ENCODE measurements around the gene RIPOR3. TPM values are rescaled to one million over a fixed set of nuclear protein-coding genes. Genes with fewer than 3 reads are reported as not detected.

RIPOR3 gene
- total RNA-seq, 4 donors from 2014 or later: 8.2 to 51.2 (median 20.5) TPM

DNA sequence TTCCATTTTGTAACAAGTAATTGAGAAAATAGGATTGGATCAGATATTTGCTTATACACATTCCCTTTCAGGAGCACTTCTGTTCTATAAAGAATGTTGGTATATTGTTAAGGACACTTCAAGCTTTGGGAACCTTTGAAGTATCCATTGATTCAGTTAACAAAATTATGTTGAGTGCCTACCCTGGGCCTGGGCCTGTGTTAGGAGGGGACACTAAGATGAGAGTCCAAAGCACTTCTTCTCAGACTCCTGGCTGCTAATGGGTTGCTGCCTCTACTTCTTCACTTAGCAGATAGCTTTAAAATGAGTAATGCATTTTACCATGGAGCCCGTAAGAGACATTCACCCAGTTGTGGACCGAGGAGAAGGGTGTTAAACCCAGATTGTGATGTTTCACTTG, 140.8 kb downstream of the RIPOR3 start:
- Histone ChIP-seq H3K27ac (peak overlapping the region in 1 of 4 donors; percentile 8), H3K27me3 (no peaks in the 10 kb centered on the region), H3K9me3 (no peaks in the 10 kb centered on the region), H3K4me3 (no peak overlapping the region), H3K4me1 (peaks cover 0 to 27% (median 9%) of the 10 kb centered on the region in 4 donors), H3K36me3 (no peaks in the 10 kb centered on the region)
- TF ChIP-seq, protein P1, sequence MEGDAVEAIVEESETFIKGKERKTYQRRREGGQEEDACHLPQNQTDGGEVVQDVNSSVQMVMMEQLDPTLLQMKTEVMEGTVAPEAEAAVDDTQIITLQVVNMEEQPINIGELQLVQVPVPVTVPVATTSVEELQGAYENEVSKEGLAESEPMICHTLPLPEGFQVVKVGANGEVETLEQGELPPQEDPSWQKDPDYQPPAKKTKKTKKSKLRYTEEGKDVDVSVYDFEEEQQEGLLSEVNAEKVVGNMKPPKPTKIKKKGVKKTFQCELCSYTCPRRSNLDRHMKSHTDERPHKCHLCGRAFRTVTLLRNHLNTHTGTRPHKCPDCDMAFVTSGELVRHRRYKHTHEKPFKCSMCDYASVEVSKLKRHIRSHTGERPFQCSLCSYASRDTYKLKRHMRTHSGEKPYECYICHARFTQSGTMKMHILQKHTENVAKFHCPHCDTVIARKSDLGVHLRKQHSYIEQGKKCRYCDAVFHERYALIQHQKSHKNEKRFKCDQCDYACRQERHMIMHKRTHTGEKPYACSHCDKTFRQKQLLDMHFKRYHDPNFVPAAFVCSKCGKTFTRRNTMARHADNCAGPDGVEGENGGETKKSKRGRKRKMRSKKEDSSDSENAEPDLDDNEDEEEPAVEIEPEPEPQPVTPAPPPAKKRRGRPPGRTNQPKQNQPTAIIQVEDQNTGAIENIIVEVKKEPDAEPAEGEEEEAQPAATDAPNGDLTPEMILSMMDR (IDR thresholded peaks at IDR 0.05): no peak
- TF ChIP-seq POLR2A (IDR thresholded peaks at IDR 0.05): no peak
- DNase-seq: no peak

DNA sequence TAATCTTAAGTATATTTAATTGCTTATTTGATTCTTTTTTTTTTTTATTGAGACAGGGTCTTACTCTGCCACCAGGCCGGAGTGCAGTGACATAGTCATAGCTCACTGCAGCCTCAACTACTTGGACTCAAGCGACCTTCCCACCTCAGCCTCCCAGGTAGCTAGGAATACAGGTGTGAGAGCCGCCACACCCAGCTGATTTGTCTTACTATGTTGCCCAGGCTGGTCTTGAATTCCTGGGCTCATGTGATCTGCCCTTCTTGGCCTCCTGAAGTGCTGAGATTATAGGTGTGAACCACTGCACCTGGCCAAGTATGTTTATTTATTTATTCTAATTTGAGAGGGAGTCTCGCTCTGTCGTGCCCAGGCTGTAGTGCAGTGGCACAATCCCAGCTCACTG, 142.9 kb downstream of the RIPOR3 start:
- Histone ChIP-seq H3K4me3 (no peak overlapping the region), H3K27me3 (no peaks in the 10 kb centered on the region), H3K36me3 (no peaks in the 10 kb centered on the region), H3K9me3 (no peaks in the 10 kb centered on the region), H3K4me1 (peaks cover 0 to 45% (median 18%) of the 10 kb centered on the region in 4 donors), H3K27ac (peak overlapping the region in 2 of 4 donors; percentile 44 to 69)
- DNase-seq: no peak
- TF ChIP-seq POLR2A (IDR thresholded peaks at IDR 0.05): no peak
- TF ChIP-seq, protein P1 (IDR thresholded peaks at IDR 0.05): no peak

DNA sequence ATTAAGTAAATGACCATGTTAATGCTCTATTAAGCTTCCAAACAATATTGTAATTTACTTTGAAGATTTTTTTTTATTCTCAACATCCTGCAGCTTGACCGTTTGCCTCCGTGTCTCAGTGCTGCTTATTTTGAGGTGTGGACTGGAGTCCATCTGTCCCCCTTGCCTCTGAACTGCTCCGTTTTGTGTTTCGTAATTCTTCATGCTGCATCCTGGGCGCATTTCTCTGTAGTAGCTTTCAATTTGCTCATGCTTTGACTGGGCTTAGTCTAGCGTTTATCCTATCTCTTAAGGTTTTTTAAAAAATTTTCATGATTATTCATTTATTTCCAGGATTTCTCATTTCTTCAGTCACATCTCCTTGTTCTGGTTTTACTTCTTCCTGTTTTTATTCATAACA, 143.4 kb downstream of the RIPOR3 start:
- no peaks in the 10 kb centered on the region for H3K27me3 ChIP-seq
- no peaks in the 10 kb centered on the region for H3K9me3 ChIP-seq
- H3K27ac ChIP-seq: peak overlapping the region in 2 of 4 donors; percentile 44 to 69
- no peak overlapping the region for H3K4me3 ChIP-seq
- no peak for DNase-seq
- no peaks in the 10 kb centered on the region for H3K36me3 ChIP-seq
- H3K4me1 ChIP-seq: peaks cover 0 to 50% (median 18%) of the 10 kb centered on the region in 4 donors
- TF ChIP-seq, protein P1 (IDR thresholded peaks at IDR 0.05): no peak
- TF ChIP-seq POLR2A (IDR thresholded peaks at IDR 0.05): no peak

DNA sequence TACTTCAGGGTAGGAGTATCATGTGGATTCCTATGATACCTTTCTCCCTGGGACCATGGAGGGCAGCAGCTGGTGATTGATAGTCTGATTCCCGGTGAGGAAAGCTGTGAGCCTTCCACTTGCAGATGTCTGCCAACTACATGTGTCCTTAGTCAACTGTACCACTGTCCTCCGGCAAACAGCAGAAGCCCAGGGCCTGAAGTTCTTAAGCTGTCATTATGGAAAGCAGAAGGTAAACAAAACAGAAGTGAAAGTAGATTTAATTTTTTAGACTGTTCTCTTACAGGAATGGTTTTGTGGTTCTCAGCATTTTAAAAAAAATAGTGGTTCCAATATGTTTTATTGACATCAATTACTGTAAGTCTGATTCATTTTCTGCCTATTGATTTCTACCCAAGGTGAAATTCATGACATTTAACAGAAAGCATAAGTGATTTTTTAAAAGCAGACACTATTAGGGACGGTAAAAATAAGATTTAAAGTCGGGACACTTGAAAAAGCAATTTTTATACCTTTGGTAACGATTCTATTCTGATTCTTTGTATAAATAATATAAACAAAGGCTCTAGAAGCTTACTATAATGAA, 144.5 kb downstream of the RIPOR3 start:
- no peaks in the 10 kb centered on the region for H3K27me3 ChIP-seq
- peak overlapping the region in 1 of 4 donors; percentile 8 for H3K4me3 ChIP-seq
- DNase-seq: peak in 2 of 3 donors; percentile 58 to 67
- no peaks in the 10 kb centered on the region for H3K9me3 ChIP-seq
- TF ChIP-seq, protein P1 (IDR thresholded peaks at IDR 0.05): no peak
- no peaks in the 10 kb centered on the region for H3K36me3 ChIP-seq
- H3K4me1 ChIP-seq: peaks cover 0 to 61% (median 18%) of the 10 kb centered on the region in 4 donors
- H3K27ac ChIP-seq: peak overlapping the region; percentile 3 to 77 (median 26)

DNA sequence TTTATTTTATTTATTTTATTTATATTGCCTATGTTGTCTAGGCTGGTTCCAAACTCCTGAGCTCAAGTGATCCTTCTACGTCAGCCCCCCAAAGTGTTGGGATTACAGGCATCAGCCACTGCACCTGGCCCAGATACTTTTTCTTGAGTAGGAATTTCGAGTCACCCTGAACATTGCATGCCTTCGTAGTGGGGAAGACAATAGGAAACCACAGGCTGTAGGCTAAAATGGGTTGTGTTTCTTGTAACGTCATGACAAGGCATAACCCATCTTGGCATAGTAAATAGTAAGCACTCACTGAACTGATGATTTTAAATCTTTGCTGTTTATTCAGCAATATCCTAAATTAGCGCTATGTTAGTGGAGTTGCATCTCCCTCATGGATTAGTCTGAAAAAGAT, 146.2 kb downstream of the RIPOR3 start:
- TF ChIP-seq, protein P1 (IDR thresholded peaks at IDR 0.05): no peak
- TF ChIP-seq POLR2A (IDR thresholded peaks at IDR 0.05): no peak
- H3K9me3 ChIP-seq: no peaks in the 10 kb centered on the region

More for the DNA sequence above, 146.2 kb downstream of the RIPOR3 start:
- peak overlapping the region in 2 of 4 donors; percentile 44 to 77 for H3K27ac ChIP-seq
- no peaks in the 10 kb centered on the region for H3K27me3 ChIP-seq
- H3K4me1 ChIP-seq: peaks cover 0 to 68% (median 22%) of the 10 kb centered on the region in 4 donors
- no peak overlapping the region for H3K4me3 ChIP-seq
- no peaks in the 10 kb centered on the region for H3K36me3 ChIP-seq
- no peak for DNase-seq
